ENCODE results near the gene CMSS1.

The CMSS1 gene

GRCh38 chr3:100113723-100114412 lies 296.2 kb downstream of the CMSS1 start:
- TF ChIP-seq CTCF (IDR thresholded peaks at IDR 0.05; ENCODE audit: low read depth, low read length), result no peak
- no peak overlapping the region for H3K4me3 ChIP-seq (ENCODE audit: low read depth, low read length)

GRCh38 chr3:100114413-100115030 lies 296.9 kb downstream of the CMSS1 start, which contains the start of gene FILIP1L:
Gene FILIP1L (minus strand): TSS chr3:100114501.
- no peak for TF ChIP-seq CTCF (IDR thresholded peaks at IDR 0.05; ENCODE audit: low read depth, low read length)
- H3K4me3 ChIP-seq (ENCODE audit: low read depth, low read length), result no peak within 1 kb of the TSS

GRCh38 chr3:100117093-100117492 lies 299.4 kb downstream of the CMSS1 start:
- H3K4me3 ChIP-seq (ENCODE audit: low read depth, low read length), result no peak overlapping the region
- no peak for TF ChIP-seq CTCF (IDR thresholded peaks at IDR 0.05; ENCODE audit: low read depth, low read length)

- H3K4me3 ChIP-seq (ENCODE audit: low read depth, low read length), result no peak overlapping the region
- TF ChIP-seq CTCF (IDR thresholded peaks at IDR 0.05; ENCODE audit: low read depth, low read length), result no peak
Observed at GRCh38 chr3:100120012-100120411, 302.4 kb downstream of the CMSS1 start.

GRCh38 chr3:100120693-100121092 lies 303.0 kb downstream of the CMSS1 start:
- no peak overlapping the region for H3K4me3 ChIP-seq (ENCODE audit: low read depth, low read length)
- no peak for TF ChIP-seq CTCF (IDR thresholded peaks at IDR 0.05; ENCODE audit: low read depth, low read length)

- no peak for TF ChIP-seq CTCF (IDR thresholded peaks at IDR 0.05; ENCODE audit: low read depth, low read length)
Observed at GRCh38 chr3:100122321-100122720, 304.7 kb downstream of the CMSS1 start.

GRCh38 chr3:100123112-100123511 lies 305.4 kb downstream of the CMSS1 start:
- no peak overlapping the region for H3K4me3 ChIP-seq (ENCODE audit: low read depth, low read length)

More at GRCh38 chr3:100122321-100122720, 304.7 kb downstream of the CMSS1 start:
- H3K4me3 ChIP-seq (ENCODE audit: low read depth, low read length), result no peak overlapping the region

More at GRCh38 chr3:100123112-100123511, 305.4 kb downstream of the CMSS1 start:
- TF ChIP-seq CTCF (IDR thresholded peaks at IDR 0.05; ENCODE audit: low read depth, low read length), result no peak

All from WI38 (cell line).